Thyroid gland (tissue), 4 donors: ENCODE data around the gene SREBF2.

Experiments
- CTCF ChIP-seq, 6 experiments: fragments of 200-600 bp in 3 of 6; fragments of 450-650 bp in 3 of 6; sonication (generic) in 3 of 6; IDR thresholded peaks; one replicate each; pipeline ENCODE4 v1.5.1; 2016 to 2019; ENCODE audit warnings: antibody characterized with exemption in 6 of 6, mild to moderate bottlenecking in 2 of 6, inconsistent platforms in 1 of 6, moderate library complexity in 1 of 6
- POLR2A ChIP-seq, 2 donors: fragments of 450-650 bp; IDR thresholded peaks; one replicate each; pipeline ENCODE4 v1.6.1; 2017; ENCODE audit warnings: antibody characterized with exemption in 2 of 2, mild to moderate bottlenecking in 2 of 2, moderate library complexity in 1 of 2

- TF ChIP-seq CTCF (IDR thresholded peaks at IDR 0.05) (no peak), POLR2A (IDR thresholded peaks at IDR 0.05) (no peak)
These were observed 83.9 kb downstream of the SREBF2 start for GRCh38 chr22:41916745-41917358.
